GM19240 (cell line): Measurements from ENCODE around the gene MRPS10.
"Not testable (repeated sequence)": the region's sequence is repeated elsewhere in the genome, so short reads cannot be mapped to it uniquely, and the experiment has no call there.

Experiments used
- DNase-seq: peaks from one replicate; pipeline ENCODE4 v3.0.0; 2011; ENCODE audit warnings: low spot score; ENCODE audit not compliant: insufficient read length

The MRPS10 gene

GRCh38 chr6:42210551-42210950 is 7.1 kb downstream of the MRPS10 start:
- DNase-seq = no peak

- not testable (repeated sequence) for DNase-seq
Observed at GRCh38 chr6:42207559-42207958, 10.1 kb downstream of the MRPS10 start.

DNA sequence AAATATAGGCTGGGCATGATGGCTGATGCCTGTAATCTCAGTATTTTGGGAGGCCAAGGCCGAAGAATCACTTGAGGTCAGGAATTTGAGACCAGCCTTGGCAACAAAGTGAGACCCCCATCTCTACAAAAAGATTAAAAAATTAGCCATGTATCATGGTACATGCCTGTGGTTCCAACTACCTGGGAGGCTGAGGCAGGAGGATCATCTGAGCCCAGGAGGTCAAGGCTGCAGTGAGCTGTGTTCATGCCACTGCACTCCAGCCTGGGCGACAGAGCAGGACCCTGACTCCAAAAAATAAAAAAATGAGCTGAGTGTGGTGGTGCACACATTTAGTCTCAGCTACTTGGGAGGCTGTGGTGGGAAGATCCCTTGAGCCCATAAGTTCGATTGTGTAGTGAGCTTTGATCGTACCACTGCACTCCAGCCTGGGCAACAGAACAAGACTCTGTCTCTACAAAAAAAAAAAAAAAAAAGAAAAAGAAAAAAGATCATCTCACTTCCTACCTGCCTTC is 12.8 kb downstream of the MRPS10 start:
- DNase-seq = no peak

DNA sequence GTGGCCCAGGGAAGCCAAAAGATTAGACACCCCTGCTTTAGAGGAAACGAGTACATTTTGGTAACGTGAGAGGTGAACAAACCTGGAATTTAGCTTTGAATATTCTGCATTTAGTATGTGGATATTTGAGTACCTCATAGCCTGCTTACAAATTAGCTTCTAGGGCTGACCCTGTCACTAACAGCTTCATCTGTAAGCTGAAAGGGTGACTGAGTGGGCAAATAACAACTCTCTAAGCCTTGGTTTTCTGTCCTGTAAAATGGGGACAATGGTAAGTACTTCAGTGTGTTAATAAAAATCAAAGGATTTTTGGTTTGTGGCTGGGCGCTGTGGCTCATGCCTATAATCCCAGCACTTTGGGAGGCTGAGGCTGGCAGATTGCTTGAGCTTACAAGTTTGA is 14.5 kb downstream of the MRPS10 start:
- no peak for DNase-seq

DNA sequence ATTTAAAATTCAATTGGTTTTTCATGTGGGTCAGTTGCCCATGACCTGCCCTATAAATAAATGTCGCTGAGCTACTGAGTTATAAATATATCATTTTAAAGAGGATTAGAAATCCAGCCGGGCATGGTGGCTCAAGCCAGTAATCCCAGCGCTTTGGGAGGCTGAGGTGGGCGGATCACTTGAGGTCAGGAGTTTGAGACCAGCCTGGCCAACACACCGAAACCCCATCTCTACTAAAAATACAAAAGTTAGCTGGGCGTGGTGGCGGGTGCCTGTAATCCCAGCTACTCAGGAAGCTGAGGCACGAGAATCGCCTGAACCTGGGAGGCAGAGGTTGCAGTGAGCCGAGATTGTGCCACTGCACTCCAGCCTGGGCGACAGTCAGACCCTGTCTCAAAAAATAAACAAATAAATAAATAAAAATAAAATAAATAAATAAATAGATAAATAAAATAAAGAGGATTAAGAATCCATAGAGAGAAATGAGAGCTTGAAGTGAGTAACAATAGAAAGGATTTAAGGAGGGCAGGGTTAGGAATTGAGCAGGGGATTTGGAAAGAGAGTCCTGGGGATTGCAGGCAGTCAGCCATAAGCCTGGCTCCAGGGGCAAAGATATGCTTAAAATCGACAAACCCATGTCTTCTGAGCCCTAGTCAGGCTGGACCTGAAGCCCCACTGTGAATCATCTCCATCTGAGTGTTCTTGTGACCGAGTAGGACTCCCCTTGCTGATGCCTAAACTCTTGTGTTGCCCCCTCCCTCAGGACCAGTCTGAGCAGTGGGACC is 15.3 kb downstream of the MRPS10 start:
- not testable (repeated sequence) for DNase-seq

- DNase-seq = no peak
Observed at GRCh38 chr6:42201382-42201781, 16.3 kb downstream of the MRPS10 start.

GRCh38 chr6:42200035-42200434 is 17.6 kb downstream of the MRPS10 start:
- no peak for DNase-seq

DNA sequence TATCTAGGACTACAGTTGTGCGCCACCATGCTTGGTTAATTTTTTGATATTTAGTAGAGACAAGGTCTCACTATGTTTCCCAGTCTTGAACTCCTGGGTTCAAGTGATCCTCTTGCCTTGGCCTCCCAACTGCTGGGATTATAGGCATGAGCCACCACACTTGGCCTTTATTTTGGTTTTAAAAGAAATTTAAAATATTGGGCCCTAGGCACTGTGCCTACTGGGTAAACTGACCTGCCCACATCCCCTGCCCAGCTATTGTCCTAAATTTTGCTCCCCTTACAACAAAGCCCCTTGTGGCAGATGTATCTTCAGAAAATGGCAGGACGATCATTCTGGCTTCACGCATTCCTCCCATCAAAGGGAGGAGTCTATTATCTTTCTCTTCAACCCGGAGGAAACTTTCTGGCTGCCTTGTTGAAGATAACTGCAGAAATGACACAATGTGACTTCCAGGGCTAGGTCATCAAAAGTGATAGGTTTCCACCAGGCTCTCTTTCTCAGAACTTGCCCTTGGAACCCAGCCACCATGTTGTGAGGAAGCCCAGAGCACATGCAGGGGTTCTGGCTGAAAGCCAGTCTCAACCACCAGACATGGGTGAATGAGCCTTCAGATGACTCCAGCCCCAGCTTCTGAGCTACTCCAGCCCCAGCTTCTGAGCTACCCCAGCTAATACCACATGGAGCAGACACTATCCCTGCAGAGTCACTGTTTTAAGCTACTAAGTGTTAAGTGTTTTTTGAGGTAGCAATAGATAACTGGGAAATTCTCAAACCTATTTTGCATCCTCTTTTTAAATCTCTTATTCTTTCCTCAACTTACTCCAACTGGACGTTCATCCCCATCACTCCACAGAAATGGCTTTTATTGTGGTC is 18.3 kb downstream of the MRPS10 start:
- no peak for DNase-seq

DNA sequence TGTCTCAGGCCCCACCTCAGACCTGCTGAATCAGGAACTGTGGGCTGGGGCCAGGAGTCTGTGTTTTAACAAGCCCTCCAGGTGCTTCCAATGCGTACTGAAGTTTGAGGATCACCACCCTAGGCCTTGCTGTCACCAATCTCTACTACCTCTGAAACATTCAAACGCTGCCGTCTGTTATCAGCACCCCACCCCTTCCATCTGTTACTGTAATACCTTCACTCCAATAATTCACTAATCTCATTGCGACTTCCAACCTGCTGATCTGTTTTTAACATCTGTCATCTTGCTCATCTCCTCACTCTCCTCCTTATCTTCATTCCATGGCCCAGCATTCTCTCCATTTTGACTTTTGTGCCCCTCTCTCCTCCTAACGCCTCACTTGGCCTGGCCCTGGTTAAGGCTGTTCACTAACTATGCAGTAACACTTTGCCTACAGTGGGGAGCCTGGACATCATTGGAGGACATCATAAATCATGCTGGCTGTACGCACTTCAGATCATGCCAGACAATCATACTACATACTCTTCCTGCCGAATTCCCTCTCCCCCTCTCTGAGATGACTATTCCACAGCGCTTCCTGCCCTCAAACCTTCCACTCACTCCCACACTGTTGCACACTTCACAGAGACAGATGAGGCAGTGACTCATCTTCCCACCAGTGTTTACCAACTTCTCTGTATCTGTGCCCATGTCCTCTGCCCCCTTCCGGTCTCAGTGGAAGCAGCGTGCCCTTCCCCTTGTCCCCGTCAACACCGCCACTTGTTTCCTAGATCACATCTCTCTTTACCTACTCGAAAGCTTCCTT is 19.9 kb downstream of the MRPS10 start:
- DNase-seq = no peak

GRCh38 chr6:42195415-42195814 is 22.2 kb downstream of the MRPS10 start:
- DNase-seq = no peak

- no peak for DNase-seq
Observed at GRCh38 chr6:42194056-42194455, 23.6 kb downstream of the MRPS10 start.

GRCh38 chr6:42193491-42193894 is 24.2 kb downstream of the MRPS10 start:
- DNase-seq = no peak

- DNase-seq = not testable (repeated sequence)
Observed at GRCh38 chr6:42192385-42192784, 25.3 kb downstream of the MRPS10 start.

DNA sequence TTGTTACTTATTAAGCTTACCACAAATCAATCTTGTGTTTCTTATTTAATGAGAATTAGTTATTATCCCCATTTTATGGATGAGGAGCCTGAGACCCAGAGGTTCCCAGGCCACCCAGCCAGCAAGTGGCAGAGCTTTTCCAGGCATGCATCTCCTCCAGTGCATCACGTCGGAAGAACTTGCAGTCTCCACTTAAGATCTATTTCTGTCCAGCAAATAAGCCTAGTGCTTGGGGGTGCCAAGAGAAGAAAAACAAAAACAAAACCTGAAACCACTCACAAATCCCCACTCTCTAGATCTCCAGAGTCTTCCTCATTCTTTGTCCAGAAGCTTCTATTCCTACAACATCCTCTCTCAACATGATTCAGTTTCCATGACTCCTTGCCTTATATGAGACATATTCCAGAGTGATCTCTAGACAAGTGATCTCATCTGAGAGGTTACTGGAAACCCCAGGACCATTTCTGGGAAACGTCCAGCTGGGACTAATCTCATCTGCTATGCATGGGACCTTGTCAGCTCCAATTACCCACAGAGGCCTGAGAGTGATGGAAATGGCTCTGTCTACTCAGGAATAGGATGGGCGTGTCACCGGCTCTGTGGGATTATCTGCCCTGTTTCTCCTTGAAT is 27.0 kb downstream of the MRPS10 start:
- DNase-seq = no peak

- no peak for DNase-seq
Observed at GRCh38 chr6:42188406-42188805, 29.3 kb downstream of the MRPS10 start.

- DNase-seq = no peak
Observed at GRCh38 chr6:42185597-42185996, 32.1 kb downstream of the MRPS10 start.

DNA sequence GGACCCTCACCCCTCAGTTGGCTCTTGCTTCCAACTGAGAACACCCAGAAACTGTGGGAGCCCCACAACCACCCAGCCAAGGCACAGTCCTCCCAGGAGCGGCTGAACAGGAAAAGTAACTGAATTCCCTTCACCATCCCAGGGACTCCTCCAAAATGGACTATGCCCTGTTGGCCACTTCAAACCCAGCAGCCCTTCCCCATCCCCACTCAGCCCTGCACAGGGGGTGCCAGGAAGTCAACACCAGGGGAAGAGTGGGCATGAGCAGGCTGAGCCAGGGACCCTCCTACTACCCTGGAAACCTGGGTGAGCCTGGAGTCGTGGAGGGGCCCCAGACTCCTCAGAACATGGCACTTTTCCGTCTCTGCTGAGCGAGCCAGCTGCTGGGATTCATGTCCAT is 33.2 kb downstream of the MRPS10 start:
- DNase-seq = no peak

DNA sequence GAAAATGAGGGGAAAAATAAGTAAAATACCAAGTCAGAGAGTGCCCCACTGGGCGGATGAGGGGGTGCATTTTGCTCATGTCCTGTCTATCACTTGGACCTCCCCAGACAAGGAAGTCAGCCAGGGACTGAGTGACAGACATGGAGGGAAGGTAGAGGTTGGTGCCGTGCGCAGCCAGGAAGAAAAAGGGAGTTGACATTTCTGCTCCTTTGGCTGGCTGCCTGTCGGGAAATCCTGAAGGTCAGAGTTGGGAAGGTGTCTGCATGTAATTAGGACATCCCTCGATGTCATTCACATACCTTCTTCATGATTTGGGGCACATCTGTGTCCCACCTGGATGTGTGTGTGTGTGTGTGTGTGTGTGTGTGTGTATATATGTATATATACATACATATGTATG is 35.6 kb downstream of the MRPS10 start:
- no peak for DNase-seq

DNA sequence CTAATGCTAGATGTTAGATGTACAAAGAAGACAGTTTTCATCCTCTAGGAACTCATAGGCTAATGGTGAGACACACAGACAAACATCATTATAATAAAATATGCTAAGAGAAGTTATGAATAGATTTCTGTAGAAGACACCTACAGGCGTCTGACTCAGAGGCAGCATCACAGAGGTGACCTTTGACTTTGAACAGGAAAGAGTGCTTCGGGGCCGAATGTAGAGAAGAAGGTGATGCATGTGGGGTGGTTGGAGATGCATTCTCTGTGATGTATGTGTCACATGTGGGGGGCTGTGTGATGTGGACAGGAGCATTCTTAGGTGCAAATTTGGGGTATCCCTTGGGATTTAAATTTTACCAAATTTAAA is 37.7 kb downstream of the MRPS10 start:
- DNase-seq = no peak

- DNase-seq = no peak
Observed at GRCh38 chr6:42179261-42179944, 38.3 kb downstream of the MRPS10 start.
